Measurements from ENCODE around the gene ULBP1. TPM values are rescaled to one million over a fixed set of nuclear protein-coding genes. Genes with fewer than 3 reads are reported as not detected.
"Not testable (repeated sequence)": the region's sequence is repeated elsewhere in the genome, so short reads cannot be mapped to it uniquely, and the experiment has no call there.

Gene ULBP1
- total RNA-seq, 1 experiment from 2014 or later, result not detected

DNA sequence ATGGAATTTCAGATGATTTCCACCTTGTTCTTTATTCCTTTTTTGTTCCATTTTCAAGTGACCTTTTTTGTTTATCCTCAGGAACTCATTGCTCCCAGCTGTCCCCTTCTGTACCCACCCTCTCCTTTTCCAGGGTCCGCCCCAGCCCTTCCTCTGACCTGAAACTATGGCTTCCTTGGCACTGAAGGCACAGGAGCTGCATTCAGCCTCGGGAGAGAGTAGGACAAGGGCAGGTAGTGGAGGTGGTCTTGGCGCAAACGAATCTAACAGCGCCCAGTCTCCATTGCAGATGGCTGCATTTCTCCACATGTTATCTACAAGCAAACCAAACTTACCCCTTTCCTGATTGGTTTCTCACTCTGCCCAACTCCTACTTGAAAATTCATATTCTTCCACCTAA, 30.7 kb upstream of the ULBP1 start:
- no peak for DNase-seq (ENCODE audit: low read depth)

GRCh38 chr6:149933461-149933860, 30.3 kb upstream of the ULBP1 start:
- DNase-seq (ENCODE audit: low read depth), result no peak

DNA sequence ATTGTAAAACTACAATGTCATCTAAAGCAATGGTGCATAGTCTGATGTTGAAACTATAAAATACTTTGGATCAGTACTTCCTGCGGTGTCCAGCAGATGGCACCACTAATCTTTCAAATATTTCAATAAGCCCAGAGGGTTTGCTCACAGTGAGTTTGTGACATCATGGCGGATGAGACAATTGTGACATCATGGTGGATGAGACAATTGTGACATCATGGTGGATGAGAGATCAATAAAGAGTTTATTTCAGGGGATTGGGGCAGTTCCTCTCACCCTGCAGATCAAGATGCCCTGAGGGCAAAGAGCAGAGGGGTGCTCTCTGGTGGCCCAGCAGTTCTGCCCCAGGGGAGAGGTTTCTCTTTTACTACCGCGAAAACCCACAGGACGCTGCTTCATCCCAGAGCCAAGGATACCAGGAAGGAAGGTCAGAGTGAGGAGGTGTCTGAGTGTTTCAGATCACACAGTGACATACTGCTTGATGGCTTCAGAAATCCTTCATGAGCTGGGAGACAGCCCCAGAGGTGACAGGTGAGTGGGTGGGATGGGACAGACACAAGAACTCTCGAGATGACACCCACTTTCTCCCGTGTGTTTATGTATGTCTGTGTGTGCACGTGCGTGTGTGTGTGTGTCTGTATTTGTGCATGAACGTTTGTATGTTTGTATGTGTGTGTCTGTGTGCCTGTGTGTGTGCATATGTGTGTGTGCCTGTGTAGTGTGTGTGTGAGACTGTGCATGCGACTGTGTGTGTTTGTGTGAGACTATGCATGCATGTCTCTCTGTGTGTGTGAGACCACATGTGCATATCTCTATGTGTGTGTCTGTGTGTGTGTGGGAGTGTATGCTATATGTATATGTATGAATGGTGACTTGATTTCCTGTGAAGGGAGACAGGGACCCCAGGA, 29.2 kb upstream of the ULBP1 start:
- peak; percentile 55 for DNase-seq (ENCODE audit: low read depth)

GRCh38 chr6:149935246-149935645, 28.5 kb upstream of the ULBP1 start:
- peak; percentile 31 for DNase-seq (ENCODE audit: low read depth)

GRCh38 chr6:149935668-149936067, 28.1 kb upstream of the ULBP1 start:
- DNase-seq (ENCODE audit: low read depth), result no peak

- DNase-seq (ENCODE audit: low read depth), result no peak
Observed at GRCh38 chr6:149936743-149937142, 27.0 kb upstream of the ULBP1 start.

DNA sequence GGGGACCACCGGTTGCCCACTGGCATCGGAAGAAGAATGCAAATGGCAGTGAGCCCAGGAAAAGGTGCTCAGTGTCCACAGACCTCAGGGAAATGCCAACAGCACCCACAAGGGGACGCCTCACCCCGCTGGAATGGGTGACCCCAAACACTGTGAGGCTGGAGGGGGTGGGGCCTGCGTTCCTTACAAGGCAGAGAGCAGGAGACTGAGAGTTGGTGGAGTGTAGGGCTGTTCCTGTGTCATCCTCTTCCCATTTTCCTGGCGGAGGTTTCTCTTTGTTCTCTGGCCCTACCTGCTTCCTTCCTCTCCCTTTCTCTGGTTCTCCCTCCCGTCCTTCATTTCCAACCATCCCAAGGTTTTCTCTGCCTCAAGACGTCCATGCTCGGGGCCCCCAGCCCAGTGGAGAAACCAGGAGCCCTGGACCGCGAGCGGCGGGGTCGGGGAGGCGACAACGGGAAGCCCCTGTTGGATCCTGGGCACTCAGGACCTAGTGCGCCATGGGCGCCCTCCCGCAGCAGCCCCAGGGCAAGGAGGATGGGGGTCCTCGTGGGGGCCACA, 25.7 kb upstream of the ULBP1 start:
- not testable (repeated sequence) for DNase-seq (ENCODE audit: low read depth)

GRCh38 chr6:149938571-149939355, 25.0 kb upstream of the ULBP1 start:
- no peak for DNase-seq (ENCODE audit: low read depth)

DNA sequence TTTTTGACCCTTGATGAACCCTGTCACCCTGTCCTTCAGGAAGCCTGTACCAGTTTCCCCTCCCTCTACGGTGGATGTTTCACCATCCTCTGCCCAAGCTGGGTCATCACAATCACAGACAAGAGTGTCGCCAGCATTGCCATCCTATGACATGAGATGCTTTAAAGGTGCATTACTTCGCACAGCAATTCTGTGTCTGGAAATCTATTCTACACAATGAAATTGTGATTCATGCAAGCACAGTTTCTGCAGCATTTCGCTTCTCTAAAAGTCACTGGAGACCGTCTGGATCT, 24.4 kb upstream of the ULBP1 start:
- DNase-seq (ENCODE audit: low read depth), result no peak

GRCh38 chr6:149939909-149940671, 23.7 kb upstream of the ULBP1 start:
- no peak for DNase-seq (ENCODE audit: low read depth)

- no peak for DNase-seq (ENCODE audit: low read depth)
Observed at GRCh38 chr6:149940672-149940982, 23.1 kb upstream of the ULBP1 start.

DNA sequence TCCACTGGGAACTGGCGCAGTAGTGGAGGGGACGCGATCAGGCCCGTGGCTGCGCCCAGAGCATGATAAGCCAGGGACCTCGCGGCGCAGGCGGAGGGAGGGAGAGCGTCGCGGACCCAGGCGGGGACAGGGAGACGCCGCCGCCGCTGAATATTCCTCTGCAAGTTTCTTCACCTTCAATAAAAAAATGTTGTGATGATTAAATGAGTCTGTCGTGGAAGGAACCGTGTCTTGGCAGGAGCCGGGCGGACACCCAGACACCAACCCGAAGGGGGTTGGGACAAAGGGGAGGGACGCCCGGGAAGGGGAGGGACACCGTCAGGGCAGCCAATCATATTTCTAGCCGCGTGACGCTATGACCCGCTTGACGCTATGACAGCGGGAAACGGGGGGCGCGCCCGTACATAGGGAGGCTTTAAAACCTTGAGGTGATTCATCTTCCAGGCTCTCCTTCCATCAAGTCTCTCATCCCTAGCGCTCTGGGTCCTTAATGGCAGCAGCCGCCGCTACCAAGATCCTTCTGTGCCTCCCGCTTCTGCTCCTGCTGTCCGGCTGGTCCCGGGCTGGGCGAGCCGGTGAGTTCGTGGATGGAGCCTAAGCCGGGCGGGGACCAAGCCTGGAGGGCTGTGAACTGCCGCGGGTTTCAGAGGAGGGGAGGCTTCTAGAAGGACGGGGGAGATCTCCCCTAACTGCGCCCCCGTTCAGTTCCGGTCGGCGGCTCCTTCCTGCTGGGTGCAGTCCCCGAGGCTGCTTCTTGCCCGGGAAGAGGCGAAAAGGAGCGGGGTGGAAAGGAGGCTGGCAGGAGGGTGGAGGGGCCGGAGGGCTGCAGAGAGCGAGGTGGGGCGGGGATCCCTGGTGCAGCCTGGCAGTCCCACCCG, 21.9 kb upstream of the ULBP1 start, which contains the start of gene ULBP2:
Gene ULBP2 (plus strand): TSS at position 432 of the 878 bp plus-strand sequence. CDS start 59 bp downstream, at position 491.
- DNase-seq (ENCODE audit: low read depth), result peak; percentile 96

DNA sequence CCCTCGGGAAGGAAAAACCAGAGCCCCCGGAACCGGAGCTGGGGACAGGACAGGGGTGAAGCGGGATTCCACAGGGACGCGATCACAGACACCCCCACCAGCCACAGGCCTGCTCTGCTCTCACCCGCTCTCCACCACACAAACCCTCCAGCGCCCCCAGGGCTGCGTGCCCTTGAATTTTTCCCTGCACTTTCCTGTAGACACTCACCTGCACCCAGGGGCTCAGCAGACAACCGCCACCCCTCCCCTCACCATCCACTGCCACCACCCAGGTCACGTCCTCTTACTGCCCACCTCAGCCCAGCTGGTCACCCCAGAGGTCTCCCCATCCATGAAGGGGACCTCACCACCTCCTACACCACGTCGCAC, 21.3 kb upstream of the ULBP1 start:
- peak; percentile 5 for DNase-seq (ENCODE audit: low read depth)

- not testable (repeated sequence) for DNase-seq (ENCODE audit: low read depth)
Observed at GRCh38 chr6:149943321-149943720, 20.4 kb upstream of the ULBP1 start.

DNA sequence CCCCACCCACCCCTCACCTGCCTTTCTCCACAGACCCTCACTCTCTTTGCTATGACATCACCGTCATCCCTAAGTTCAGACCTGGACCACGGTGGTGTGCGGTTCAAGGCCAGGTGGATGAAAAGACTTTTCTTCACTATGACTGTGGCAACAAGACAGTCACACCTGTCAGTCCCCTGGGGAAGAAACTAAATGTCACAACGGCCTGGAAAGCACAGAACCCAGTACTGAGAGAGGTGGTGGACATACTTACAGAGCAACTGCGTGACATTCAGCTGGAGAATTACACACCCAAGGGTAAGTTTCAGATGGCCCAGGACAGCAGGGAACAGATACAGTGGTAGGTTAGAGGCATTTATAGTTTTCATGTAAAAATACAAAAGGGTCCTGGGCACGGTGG, 18.5 kb upstream of the ULBP1 start:
- not testable (repeated sequence) for DNase-seq (ENCODE audit: low read depth)

DNA sequence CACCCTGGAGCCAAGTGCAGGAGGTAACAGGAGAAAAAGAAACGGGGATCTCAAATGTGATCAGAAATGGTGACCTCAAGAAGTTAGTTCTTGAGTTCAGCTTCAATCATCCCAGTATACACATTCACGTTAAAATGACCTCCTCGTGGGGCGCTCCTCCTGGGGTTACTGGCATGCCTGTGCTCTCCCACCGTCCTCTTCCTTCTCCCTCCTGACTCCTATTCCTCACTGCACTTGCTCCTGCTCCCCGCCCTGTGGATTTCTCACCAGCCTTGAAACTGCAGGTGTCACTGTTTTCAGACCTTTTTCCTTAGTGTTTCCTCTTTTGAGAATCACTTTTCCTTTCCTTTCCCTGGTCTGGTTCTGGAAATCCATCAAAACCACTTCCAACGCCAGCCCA, 17.1 kb upstream of the ULBP1 start:
- DNase-seq (ENCODE audit: low read depth), result not testable (repeated sequence)

DNA sequence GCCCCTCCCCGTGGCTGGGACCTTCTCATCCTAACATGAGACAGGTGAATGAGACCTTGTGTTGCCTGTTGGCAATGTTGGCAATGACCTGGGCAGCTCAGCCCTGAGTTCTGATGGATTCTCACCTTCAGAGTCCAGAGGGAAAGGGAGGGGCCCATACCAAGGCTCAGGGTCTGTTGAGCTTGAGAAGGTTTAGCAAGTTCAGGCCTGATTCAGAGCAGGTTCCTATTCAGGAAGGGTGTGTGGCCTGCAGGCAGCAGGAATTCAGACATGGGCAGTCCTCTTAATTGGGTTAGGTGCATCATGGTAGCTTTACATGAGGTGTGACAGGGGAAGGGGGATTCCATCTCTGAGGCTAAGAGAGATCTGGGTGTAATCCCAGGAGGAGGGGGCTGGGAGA, 16.2 kb upstream of the ULBP1 start:
- DNase-seq (ENCODE audit: low read depth), result not testable (repeated sequence)

- DNase-seq (ENCODE audit: low read depth), result no peak
Observed at GRCh38 chr6:149948011-149948410, 15.7 kb upstream of the ULBP1 start.

GRCh38 chr6:149948616-149949015, 15.1 kb upstream of the ULBP1 start:
- no peak for DNase-seq (ENCODE audit: low read depth)

GRCh38 chr6:149950423-149950822, 13.3 kb upstream of the ULBP1 start:
- no peak for DNase-seq (ENCODE audit: low read depth)

DNA sequence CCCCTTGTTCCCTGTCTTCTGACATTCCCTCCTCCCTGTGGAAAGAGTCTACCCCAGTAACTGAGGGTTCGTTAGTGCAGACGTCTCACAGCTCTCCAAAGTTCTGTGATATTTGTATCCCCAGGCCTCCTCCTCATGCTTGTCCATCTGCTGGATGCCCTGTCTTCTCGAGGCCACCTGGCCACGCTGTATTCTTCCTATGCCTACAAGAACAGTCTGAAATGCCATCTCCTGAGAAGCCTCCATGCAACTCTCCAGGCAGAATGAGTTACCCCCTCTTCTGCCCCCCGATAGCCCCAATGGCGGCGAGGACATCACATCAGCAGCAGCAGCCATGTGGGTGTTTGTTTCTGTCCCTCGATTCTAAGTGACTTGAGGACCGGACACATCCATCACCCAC, 12.6 kb upstream of the ULBP1 start:
- DNase-seq (ENCODE audit: low read depth), result no peak

Measured in HT1080 (cell line).